DMS79 treated with DMSO at 0.1 percent for 48 hours (cell line): Measurements from ENCODE around the gene C5orf58.

ENCODE experiments used
- DNase-seq: peaks from one replicate; lab custom pipeline; 2025; lab: John Stamatoyannopoulos, UW

Gene C5orf58

GRCh38 chr5:170232786-170233185, at the start of gene C5orf58:
C5orf58 (plus strand) TSS chr5:170232985; CDS start chr5:170234977, 1,992 bp downstream.
- no peak for DNase-seq

GRCh38 chr5:170183816-170184687, 48.7 kb upstream of the C5orf58 start:
- DNase-seq = no peak

- DNase-seq = no peak
Measured at GRCh38 chr5:170184737-170185136, 48.0 kb upstream of the C5orf58 start.

- no peak for DNase-seq
Measured at GRCh38 chr5:170186156-170186555, 46.6 kb upstream of the C5orf58 start.

GRCh38 chr5:170186856-170187255, 45.9 kb upstream of the C5orf58 start:
- DNase-seq = no peak

- DNase-seq = no peak
Measured at GRCh38 chr5:170190436-170191134, 42.2 kb upstream of the C5orf58 start.

GRCh38 chr5:170192829-170193228, 40.0 kb upstream of the C5orf58 start:
- no peak for DNase-seq

- DNase-seq = no peak
Measured at GRCh38 chr5:170195961-170196360, 36.8 kb upstream of the C5orf58 start.

- no peak for DNase-seq
Measured at GRCh38 chr5:170200876-170201275, 31.9 kb upstream of the C5orf58 start.

- no peak for DNase-seq
Measured at GRCh38 chr5:170201311-170201710, 31.5 kb upstream of the C5orf58 start.

GRCh38 chr5:170202117-170202516, 30.7 kb upstream of the C5orf58 start:
- no peak for DNase-seq

- no peak for DNase-seq
Measured at GRCh38 chr5:170204202-170204601, 28.6 kb upstream of the C5orf58 start.

- DNase-seq = no peak
Measured at GRCh38 chr5:170206216-170206615, 26.6 kb upstream of the C5orf58 start.

- no peak for DNase-seq
Measured at GRCh38 chr5:170206958-170207357, 25.8 kb upstream of the C5orf58 start.

- DNase-seq = no peak
Measured at GRCh38 chr5:170211575-170212334, 21.0 kb upstream of the C5orf58 start.

- no peak for DNase-seq
Measured at GRCh38 chr5:170216257-170216864, 16.4 kb upstream of the C5orf58 start.

- no peak for DNase-seq
Measured at GRCh38 chr5:170217831-170218230, 15.0 kb upstream of the C5orf58 start.

- DNase-seq = no peak
Measured at GRCh38 chr5:170218726-170219125, 14.1 kb upstream of the C5orf58 start.

- DNase-seq = no peak
Measured at GRCh38 chr5:170219615-170220014, 13.2 kb upstream of the C5orf58 start.

- DNase-seq = no peak
Measured at GRCh38 chr5:170220191-170220590, 12.6 kb upstream of the C5orf58 start.

GRCh38 chr5:170221327-170221741, 11.5 kb upstream of the C5orf58 start:
- DNase-seq = no peak

- no peak for DNase-seq
Measured at GRCh38 chr5:170223360-170223759, 9.4 kb upstream of the C5orf58 start.
